Measurements from ENCODE around the gene ANKS1B.
"Not testable (repeated sequence)": the region's sequence is repeated elsewhere in the genome, so short reads cannot be mapped to it uniquely, and the experiment has no call there.

The ANKS1B gene

GRCh38 chr12:99257672-99258071 is 727.1 kb downstream of the ANKS1B start:
- ChIA-PET CTCF (no interaction called here), POLR2A (ENCODE audit: low non-redundant PET) (no interaction called here)
- no peak overlapping the region for H3K27ac ChIP-seq
- no peak for TF ChIP-seq CTCF (conservative IDR thresholded peaks at IDR 0.05; ENCODE audit: low read depth)
- DNase-seq (ENCODE audit: low spot score) = no peak

GRCh38 chr12:99253068-99253467 is 731.7 kb downstream of the ANKS1B start:
- ChIA-PET POLR2A (ENCODE audit: low non-redundant PET) (no interaction called here), CTCF (no interaction called here)
- H3K27ac ChIP-seq = no peak overlapping the region
- no peak for TF ChIP-seq CTCF (conservative IDR thresholded peaks at IDR 0.05; ENCODE audit: low read depth)
- DNase-seq (ENCODE audit: low spot score) = no peak

GRCh38 chr12:99250091-99250490 is 734.6 kb downstream of the ANKS1B start:
- no peak for TF ChIP-seq CTCF (conservative IDR thresholded peaks at IDR 0.05; ENCODE audit: low read depth)
- no peak overlapping the region for H3K27ac ChIP-seq
- ChIA-PET CTCF (no interaction called here), POLR2A (ENCODE audit: low non-redundant PET) (no interaction called here)
- DNase-seq (ENCODE audit: low spot score) = no peak

GRCh38 chr12:99249543-99249942 is 735.2 kb downstream of the ANKS1B start:
- TF ChIP-seq CTCF (conservative IDR thresholded peaks at IDR 0.05; ENCODE audit: low read depth) = no peak
- no peak overlapping the region for H3K27ac ChIP-seq
- ChIA-PET CTCF (no interaction called here), POLR2A (ENCODE audit: low non-redundant PET) (no interaction called here)
- DNase-seq (ENCODE audit: low spot score) = no peak

GRCh38 chr12:99237907-99238538 is 746.7 kb downstream of the ANKS1B start:
- POLR2A ChIA-PET (ENCODE audit: low non-redundant PET); DNase-seq (ENCODE audit: low spot score); H3K27ac ChIP-seq; CTCF ChIA-PET: not testable (repeated sequence)

- no peak for DNase-seq (ENCODE audit: low spot score)
- H3K27ac ChIP-seq = no peak overlapping the region
- ChIA-PET POLR2A (ENCODE audit: low non-redundant PET) (no interaction called here), CTCF (no interaction called here)
- TF ChIP-seq CTCF (conservative IDR thresholded peaks at IDR 0.05; ENCODE audit: low read depth) = no peak
These were observed 749.4 kb downstream of the ANKS1B start for GRCh38 chr12:99235381-99235780.

- CTCF ChIA-PET = no interaction called here
- POLR2A ChIA-PET (ENCODE audit: low non-redundant PET) = no interaction called here
- DNase-seq (ENCODE audit: low spot score) = no peak
- H3K27ac ChIP-seq = no peak overlapping the region
- TF ChIP-seq CTCF (conservative IDR thresholded peaks at IDR 0.05; ENCODE audit: low read depth) = no peak
These were observed 750.0 kb downstream of the ANKS1B start for GRCh38 chr12:99234702-99235101.
